IPS-18c (cell line): ENCODE results near the gene GPHN.
"Not testable (repeated sequence)": the region's sequence is repeated elsewhere in the genome, so short reads cannot be mapped to it uniquely, and the experiment has no call there.

Experiments used
- H3K4me3 ChIP-seq: 2 replicates; pipeline ENCODE4 v1.7.0; 2013; ENCODE audit warnings: low read depth, mild to moderate bottlenecking, low read length, moderate library complexity; ENCODE audit not compliant: insufficient read depth
- H3K9me3 ChIP-seq: one replicate; pipeline ENCODE4 v1.6.1; 2013; ENCODE audit warnings: mild to moderate bottlenecking, low read length, moderate library complexity; ENCODE audit not compliant: control insufficient read depth, insufficient read depth

GPHN gene

DNA sequence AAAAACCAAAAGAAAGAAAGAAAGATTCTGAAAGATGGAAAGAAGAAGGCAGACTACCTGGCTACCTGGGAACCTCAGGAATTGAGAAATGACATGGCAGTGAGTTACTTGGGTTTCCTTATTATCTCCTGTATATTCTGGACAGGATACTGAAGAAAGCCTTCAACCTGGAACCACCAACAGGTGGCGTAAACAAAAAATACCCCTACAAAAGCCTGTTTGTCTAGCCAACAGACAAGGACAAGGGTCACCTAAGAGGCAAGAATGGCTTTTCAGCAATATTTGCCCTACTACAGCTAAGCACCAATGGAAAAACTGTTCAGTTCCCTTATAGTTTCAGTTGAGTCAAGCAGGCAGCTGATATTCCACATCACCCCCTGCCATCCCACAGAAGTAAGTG lies 274.9 kb downstream of the GPHN start:
- no peak overlapping the region for H3K4me3 ChIP-seq
- no peaks in the 10 kb centered on the region for H3K9me3 ChIP-seq

- H3K9me3 ChIP-seq = no peaks in the 10 kb centered on the region
Measured at GRCh38 chr14:66790101-66790500, 282.2 kb downstream of the GPHN start.

GRCh38 chr14:66802962-66803361 lies 295.0 kb downstream of the GPHN start:
- Histone ChIP-seq H3K9me3 (peaks cover 6% of the 10 kb centered on the region), H3K4me3 (no peak overlapping the region)

More at GRCh38 chr14:66790101-66790500, 282.2 kb downstream of the GPHN start:
- no peak overlapping the region for H3K4me3 ChIP-seq

DNA sequence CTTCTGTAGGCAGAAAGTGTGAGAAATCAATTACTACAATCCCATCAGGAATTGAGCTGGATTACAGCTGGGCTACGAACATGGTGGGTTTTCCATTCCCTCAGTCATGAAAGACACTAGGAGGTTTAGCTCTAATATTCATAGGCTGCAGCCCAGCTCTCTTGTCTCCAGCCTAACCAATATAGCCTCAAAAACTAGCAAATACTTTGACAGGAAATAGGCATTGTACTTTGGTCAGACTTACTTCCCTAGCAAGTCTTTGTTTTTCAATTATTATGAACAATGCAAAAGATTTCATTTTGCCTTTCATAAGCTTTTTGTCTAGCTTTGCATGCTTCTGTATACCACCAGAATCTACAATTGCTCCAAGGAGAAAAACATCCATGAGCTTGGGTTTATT lies 296.2 kb downstream of the GPHN start:
- H3K4me3 ChIP-seq = no peak overlapping the region
- peaks cover 6% of the 10 kb centered on the region for H3K9me3 ChIP-seq

- Histone ChIP-seq H3K9me3 (no peaks in the 10 kb centered on the region), H3K4me3 (no peak overlapping the region)
Measured at GRCh38 chr14:66813636-66814035, 305.7 kb downstream of the GPHN start.

DNA sequence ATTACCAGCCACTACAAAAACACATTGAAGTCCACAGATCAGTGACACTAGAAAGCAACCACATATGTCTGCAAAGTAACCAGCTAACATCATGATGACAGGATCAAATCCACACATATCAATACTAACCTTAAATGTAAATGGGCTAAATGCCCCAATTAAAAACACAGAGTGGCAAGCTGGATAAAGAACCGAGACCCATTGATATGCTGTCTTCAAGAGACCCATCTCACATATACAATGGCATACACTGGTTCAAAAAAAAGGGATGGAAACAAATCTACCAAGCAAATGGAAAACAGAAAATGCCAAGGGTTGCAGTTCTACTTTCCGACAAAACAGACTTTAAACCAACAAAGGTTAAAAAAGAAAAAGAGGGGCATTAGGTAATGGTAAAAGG lies 307.7 kb downstream of the GPHN start:
- no peak overlapping the region for H3K4me3 ChIP-seq
- H3K9me3 ChIP-seq = no peaks in the 10 kb centered on the region

DNA sequence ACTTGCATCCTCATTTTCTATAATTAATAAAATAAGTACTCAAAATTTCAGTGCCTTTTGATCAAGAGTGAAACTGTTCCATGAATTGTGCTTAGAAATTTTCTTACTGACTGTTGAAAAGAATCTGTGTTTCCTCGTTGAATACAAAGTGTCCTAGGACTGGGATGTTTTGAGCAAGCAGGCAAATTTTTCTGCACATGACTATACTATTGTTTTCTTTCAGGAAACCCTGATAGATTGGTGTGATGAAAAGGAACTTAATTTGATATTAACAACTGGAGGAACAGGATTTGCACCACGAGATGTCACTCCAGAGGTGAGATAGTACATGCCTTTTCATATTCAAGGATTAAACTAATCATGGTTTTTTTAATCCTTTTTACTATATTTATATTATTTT lies 316.3 kb downstream of the GPHN start:
- Histone ChIP-seq H3K9me3 (no peaks in the 10 kb centered on the region), H3K4me3 (no peak overlapping the region)

GRCh38 chr14:66827182-66827581 lies 319.2 kb downstream of the GPHN start:
- H3K4me3 ChIP-seq = no peak overlapping the region
- no peaks in the 10 kb centered on the region for H3K9me3 ChIP-seq

DNA sequence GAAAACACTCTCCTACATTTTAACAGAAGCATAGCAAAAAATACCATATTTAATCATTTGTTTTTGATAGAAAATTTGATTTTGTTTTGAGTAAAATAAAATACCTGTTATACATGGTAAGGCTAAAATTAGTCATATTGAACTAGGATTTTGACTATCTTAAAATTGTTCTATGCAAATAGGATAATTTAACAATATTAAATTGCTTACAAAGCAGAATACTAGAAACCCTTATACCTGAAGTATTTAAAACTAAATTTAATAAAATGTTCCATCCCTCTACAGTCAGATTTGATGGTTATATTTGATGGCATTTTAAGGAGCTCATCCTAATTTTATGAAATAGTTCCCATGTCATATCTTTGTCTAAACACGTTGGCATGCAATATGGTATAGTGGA lies 323.2 kb downstream of the GPHN start:
- Histone ChIP-seq H3K4me3 (no peak overlapping the region), H3K9me3 (no peaks in the 10 kb centered on the region)

GRCh38 chr14:66833816-66834215 lies 325.9 kb downstream of the GPHN start:
- H3K9me3 ChIP-seq = no peaks in the 10 kb centered on the region
- no peak overlapping the region for H3K4me3 ChIP-seq

DNA sequence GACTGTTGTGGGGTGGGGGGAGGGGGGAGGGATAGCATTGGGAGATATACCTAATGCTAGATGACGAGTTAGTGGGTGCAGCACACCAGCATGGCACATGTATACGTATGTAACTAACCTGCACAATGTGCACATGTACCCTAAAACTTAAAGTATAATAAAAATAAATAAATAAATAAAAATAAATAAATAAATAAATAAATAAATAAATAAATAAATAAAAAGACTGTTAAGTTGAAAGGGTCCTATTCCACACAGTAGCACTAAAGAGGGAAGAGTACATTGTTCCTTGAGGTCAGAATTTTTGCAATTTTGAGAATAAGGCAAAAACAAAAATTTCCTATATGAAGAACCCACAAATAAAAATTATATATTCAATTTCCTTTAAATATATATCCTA lies 329.5 kb downstream of the GPHN start:
- not testable (repeated sequence) for H3K4me3 ChIP-seq, H3K9me3 ChIP-seq

DNA sequence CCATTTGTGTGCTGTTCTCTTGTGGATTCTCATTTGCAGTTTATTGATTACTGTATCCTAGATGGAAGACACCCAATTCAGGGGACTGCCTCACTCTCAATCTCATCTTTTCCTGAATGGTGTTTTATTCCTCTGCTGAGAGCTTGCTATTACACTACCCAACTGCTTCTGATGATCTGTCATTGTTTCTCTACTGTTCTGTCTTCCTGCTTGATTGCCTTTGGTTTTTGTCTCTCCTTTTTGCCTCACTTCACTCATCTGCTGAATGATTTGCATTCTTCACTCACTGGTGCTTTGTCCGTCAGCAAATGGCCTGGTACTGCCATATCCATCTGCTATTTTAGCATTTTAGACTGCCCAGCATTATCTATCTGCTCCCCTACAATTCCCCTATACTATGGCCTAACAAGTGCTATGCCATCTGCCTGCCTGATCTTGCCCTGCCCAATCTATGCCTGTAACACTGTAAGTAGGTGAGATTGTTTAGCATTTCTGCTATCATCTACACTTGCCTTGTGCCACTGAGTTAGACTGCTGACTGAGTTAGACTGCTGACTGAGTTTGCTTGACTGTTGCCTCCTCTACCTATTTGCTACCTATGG lies 335.1 kb downstream of the GPHN start:
- Histone ChIP-seq H3K9me3 (peaks cover 2% of the 10 kb centered on the region), H3K4me3 (no peak overlapping the region)

GRCh38 chr14:66850258-66850888 lies 342.4 kb downstream of the GPHN start:
- H3K9me3 ChIP-seq = no peaks in the 10 kb centered on the region
- no peak overlapping the region for H3K4me3 ChIP-seq

DNA sequence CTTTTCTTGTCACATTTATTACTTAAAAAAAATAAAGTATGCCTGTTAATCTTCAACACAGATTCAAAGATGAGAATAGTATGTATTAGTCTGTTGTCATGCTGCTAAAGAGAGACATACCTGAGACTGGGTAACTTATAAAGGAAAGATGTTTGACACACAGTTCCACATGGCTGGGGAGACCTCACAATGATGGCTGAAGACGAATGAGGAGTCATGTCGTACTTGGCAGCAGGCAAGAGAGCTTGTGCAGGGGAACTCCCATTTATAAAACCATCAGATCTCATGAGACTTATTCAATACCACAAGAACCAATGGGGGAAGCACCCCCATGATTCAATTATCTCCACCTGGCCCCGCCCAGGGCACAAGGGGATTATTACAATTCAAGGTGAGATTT lies 345.4 kb downstream of the GPHN start:
- Histone ChIP-seq H3K9me3 (no peaks in the 10 kb centered on the region), H3K4me3 (no peak overlapping the region)

GRCh38 chr14:66857867-66858266 lies 349.9 kb downstream of the GPHN start:
- Histone ChIP-seq H3K9me3 (no peaks in the 10 kb centered on the region), H3K4me3 (no peak overlapping the region)

DNA sequence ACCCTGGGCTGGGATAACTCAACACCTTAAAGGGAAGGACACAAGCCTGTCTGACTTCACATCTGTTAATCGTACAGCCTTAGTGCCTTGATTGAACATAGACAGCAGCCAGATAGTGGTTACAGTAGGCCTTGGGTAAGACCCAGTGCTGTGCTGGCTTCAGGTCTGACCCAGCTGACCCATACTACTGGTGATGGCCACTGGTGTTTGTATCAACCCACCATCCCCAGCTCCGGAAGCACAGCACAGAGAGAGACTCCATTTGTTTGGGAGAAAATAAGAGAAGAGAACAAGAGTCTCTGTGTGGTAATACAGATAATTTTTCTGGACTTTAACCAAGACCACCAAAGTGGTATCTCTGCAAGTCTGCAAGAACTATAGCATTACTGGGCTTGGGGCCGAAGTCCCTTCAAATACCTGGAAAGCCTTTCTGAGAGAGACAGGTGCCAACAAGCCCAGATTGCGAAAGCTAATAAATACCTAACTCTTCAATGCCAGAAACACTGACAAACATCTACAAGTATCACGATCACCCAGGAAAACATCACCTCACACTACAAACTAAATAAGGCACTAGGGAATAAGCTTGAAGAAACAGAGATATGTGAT lies 351.2 kb downstream of the GPHN start:
- no peaks in the 10 kb centered on the region for H3K9me3 ChIP-seq

DNA sequence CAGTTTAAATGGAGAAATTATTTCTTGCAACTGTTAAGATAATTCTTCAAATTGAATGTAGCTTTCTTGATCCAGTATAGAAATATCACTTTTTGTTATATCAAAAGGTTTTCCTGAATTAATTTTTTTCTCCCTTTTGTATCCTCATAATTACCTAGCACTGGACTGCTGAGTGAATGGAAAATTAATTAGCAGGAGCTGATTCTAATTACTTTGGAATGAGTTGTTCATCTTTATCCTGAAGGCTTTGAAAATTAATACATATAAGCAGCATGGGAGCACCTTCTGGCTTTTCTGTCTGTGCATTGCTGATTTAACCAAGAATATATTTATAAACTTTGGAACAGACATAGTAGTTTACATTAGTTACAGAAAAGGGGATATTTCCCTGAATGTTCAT lies 373.6 kb downstream of the GPHN start:
- no peak overlapping the region for H3K4me3 ChIP-seq
- no peaks in the 10 kb centered on the region for H3K9me3 ChIP-seq

More for the DNA sequence above, 351.2 kb downstream of the GPHN start:
- H3K4me3 ChIP-seq = no peak overlapping the region

- Histone ChIP-seq H3K9me3 (no peaks in the 10 kb centered on the region), H3K4me3 (no peak overlapping the region)
Measured at GRCh38 chr14:66884149-66884548, 376.2 kb downstream of the GPHN start.

DNA sequence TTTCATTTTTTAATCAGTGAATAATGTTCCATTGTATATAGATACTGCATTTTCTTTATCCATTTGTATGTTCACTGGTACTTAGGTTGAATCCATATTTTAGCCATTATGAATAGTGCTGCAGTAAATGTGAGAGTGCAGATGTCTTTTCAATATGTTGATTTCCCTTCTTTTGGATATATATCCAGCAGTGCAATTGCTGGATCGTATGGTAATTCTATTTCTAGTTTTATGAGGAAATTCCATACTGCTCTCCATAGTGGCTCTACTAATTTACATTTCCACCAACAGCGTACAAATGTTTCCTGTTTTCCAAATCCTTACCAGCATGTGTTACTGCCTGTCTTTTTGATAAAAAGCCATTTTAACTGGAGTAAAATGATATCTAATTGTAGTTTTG lies 392.8 kb downstream of the GPHN start:
- Histone ChIP-seq H3K9me3 (no peaks in the 10 kb centered on the region), H3K4me3 (no peak overlapping the region)
